GM21529 (cell line): ENCODE results near the gene PIK3R1.

Experiments
- ATAC-seq: cut with Tn5 transposase; IDR thresholded peaks from one replicate; pipeline ENCODE4 v1.9.1; 2021; ENCODE audit not compliant: unreplicated experiment

The PIK3R1 gene

GRCh38 chr5:68268101-68268851 lies 52.7 kb downstream of the PIK3R1 start:
- ATAC-seq = no peak

- no peak for ATAC-seq
These were observed 53.2 kb downstream of the PIK3R1 start for GRCh38 chr5:68268852-68269130.

- ATAC-seq = no peak
These were observed 54.3 kb downstream of the PIK3R1 start for GRCh38 chr5:68269820-68270219.

GRCh38 chr5:68270399-68270975 lies 54.9 kb downstream of the PIK3R1 start:
- no peak for ATAC-seq

GRCh38 chr5:68271124-68271523 lies 55.6 kb downstream of the PIK3R1 start:
- ATAC-seq = no peak

- no peak for ATAC-seq
These were observed 56.7 kb downstream of the PIK3R1 start for GRCh38 chr5:68272289-68272688.

- peak; percentile 63 for ATAC-seq
These were observed 58.3 kb downstream of the PIK3R1 start for GRCh38 chr5:68273717-68274409.

GRCh38 chr5:68274847-68275651 lies 59.5 kb downstream of the PIK3R1 start:
- ATAC-seq = peak; percentile 60

GRCh38 chr5:68276740-68277139 lies 61.2 kb downstream of the PIK3R1 start:
- no peak for ATAC-seq

- no peak for ATAC-seq
These were observed 61.9 kb downstream of the PIK3R1 start for GRCh38 chr5:68277431-68277830.

- ATAC-seq = peak; percentile 42
These were observed 64.4 kb downstream of the PIK3R1 start for GRCh38 chr5:68279984-68280383.

- ATAC-seq = no peak
These were observed 66.4 kb downstream of the PIK3R1 start for GRCh38 chr5:68282001-68282400.

GRCh38 chr5:68283766-68284165 lies 68.2 kb downstream of the PIK3R1 start:
- ATAC-seq = no peak

- peak; percentile 26 for ATAC-seq
These were observed 69.7 kb downstream of the PIK3R1 start for GRCh38 chr5:68285075-68285840.

- no peak for ATAC-seq
These were observed 70.5 kb downstream of the PIK3R1 start for GRCh38 chr5:68285851-68286611.

GRCh38 chr5:68286612-68286912 lies 71.0 kb downstream of the PIK3R1 start:
- ATAC-seq = no peak

- ATAC-seq = no peak
These were observed 72.0 kb downstream of the PIK3R1 start for GRCh38 chr5:68287631-68287975.

- peak; percentile 83 for ATAC-seq
These were observed 72.6 kb downstream of the PIK3R1 start for GRCh38 chr5:68287976-68288706.

GRCh38 chr5:68288707-68289134 lies 73.2 kb downstream of the PIK3R1 start:
- peak; percentile 8 for ATAC-seq

- no peak for ATAC-seq
These were observed 73.9 kb downstream of the PIK3R1 start for GRCh38 chr5:68289498-68289897.
